Measurements from ENCODE around the gene CAMKK1.

The CAMKK1 gene

DNA sequence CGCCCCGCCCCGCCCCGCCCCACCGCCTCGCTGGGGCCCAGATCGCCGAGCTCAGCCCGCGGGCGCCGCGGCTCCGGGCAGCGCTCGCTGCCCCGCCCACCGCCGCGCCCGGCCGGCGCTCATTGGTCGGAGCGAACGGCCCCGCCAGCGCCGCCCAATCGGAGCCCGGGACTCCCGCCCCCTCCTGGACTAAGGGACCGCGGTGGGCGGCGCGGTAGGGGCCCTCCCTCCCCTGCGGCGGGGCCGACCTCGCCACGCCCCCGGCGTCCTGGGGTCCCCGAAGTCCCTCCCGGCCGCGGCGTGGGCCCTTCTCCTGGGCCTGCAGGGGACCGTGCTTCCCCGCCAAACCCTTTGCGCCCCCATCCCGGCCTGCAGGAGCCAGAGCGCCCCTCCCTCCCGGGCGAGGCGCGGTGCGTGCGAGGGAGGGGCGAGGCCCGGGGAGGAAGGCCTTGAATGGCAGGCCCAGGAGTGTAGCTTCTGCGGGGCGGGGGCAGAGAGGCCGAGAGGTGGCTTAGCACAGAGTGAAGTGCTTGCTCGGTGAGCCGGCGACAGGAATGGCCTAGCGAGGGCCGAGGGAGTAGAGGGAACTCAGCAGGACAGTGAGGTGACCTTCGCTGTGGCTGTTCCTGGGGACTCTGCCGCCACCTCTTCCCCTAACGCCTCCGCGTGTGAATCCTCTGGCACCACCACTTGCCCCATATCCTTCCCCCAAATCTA lies at the start of gene CAMKK1:
CAMKK1 (minus strand) TSS at position 51 of the 717 bp plus-strand sequence. CDS start 7,366 bp downstream, outside the sequence.
- peak; percentile 87 for DNase-seq (ENCODE audit: low spot score)

- no peak for DNase-seq (ENCODE audit: low spot score)
Observed at GRCh38 chr17:3940965-3941698, 48.3 kb upstream of the CAMKK1 start.

- no peak for DNase-seq (ENCODE audit: low spot score)
Observed at GRCh38 chr17:3937359-3937758, 44.5 kb upstream of the CAMKK1 start.

DNA sequence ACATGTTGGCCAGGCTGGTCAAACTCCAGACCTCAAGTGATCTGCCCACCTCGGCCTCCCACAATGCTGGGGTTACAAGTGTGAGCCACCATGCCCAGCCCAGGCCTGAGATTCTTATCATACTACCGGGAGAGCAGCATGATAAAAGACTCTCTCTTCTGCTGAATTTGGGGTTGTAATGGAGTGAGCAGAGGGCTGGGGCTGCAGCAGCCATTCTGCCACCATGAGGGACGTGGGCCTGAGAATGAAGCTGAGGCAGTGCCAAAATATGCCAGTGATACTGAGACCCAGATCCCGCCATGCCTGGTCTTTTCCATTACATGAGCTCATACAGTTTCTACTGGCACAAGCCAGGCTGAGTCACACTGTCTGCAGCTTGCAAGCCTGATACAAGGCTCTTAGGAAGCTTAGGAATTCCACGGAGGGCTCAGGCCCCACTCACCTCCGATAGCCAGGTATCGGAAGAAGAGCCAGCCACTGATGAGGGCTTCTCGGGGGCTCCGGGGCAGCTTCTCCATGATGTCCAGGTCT lies 43.0 kb upstream of the CAMKK1 start:
- DNase-seq (ENCODE audit: low spot score): no peak

DNA sequence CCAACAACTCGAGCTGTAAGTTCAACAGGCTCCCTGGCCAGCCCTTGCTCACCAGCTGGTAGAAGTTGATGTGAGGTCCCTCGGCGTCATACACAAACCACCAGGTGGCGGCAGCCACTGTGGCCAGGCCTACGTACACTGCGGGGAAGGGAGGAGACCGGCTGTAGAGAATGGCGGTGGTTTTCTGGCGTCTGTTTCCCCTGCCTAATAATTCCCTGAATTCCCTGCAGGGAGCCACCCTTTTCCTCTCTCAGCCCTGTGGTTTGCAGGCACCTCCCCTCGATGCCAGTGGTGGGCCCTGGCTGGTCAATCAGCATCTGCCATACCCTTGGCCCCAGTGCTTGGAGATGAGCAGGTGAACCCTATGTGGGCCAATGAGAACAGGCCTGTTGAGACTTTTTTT lies 42.3 kb upstream of the CAMKK1 start:
- DNase-seq (ENCODE audit: low spot score): peak; percentile 69

- no peak for DNase-seq (ENCODE audit: low spot score)
Observed at GRCh38 chr17:3929764-3930163, 36.9 kb upstream of the CAMKK1 start.

DNA sequence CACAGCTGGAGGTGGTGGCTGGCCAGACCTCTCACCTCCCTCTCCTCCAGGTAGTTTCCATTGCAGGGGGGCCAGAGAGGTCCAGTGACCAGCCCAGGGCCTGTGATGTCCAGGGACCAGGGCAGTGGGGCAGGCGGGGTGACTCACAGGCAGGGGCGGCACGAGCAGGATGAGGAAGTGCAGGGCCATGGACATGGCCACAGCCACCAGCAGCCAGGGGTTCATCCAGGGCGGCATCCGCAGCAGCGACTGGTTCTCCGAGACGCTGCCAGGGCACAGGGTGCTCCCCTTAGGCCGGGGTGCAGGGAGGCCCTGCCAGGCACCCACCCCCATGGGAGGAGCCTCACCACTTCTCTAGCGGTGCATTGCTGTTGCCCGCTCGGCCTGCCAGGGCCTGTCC lies 36.3 kb upstream of the CAMKK1 start:
- no peak for DNase-seq (ENCODE audit: low spot score)

DNA sequence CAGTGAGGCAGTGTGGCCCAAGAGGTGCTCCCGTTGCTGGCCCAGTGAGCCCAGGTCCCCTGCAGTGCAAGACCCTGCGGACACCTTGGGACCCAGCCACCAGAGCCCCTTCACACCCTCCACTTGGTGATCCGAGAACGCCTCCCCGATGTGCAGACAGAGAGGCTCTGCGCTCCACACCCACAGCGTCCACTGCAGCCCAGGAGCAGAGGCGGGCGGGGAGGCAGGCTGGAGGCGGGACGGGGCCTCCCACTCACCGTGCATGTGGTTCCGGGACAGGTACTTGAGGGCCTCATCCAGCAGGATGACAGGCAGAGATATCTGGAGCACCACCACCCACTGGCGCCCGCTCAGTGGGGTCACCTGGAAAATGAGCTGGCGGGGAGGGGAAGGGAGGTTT lies 35.6 kb upstream of the CAMKK1 start:
- no peak for DNase-seq (ENCODE audit: low spot score)

DNA sequence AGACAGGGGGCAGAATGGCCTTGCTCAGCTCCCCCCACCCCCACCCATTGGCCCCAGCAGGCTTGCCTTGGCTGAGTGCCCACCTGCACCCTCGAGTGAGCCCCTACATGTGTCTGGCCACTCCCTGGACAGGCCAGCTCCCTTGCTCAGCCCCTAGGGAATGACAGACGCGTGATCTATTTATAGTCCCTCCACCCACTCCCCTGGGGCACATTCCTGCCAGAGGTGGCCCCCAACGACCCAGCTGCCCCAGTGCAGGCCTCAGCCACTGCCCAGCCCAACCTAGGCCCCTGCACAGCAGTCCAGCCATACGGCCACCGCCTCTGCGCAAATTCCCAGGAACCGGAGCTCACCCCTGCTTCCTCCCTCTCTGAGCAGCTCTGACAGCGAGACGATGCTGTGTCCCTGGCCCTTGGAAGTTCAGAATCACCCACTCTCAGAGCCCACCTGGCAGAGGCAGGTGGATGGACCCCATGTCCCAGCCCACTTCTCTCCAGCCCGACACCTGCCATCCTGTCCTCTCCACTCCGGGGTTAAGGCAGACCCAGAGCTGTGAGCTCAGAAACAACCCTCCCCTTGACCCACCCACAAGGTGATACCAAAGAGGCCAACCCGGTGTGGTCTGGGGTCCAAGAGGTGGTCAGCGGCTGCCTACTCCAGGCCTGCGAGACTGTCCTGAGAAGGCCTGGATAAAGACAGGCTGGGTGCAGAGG lies 34.9 kb upstream of the CAMKK1 start:
- DNase-seq (ENCODE audit: low spot score): no peak

DNA sequence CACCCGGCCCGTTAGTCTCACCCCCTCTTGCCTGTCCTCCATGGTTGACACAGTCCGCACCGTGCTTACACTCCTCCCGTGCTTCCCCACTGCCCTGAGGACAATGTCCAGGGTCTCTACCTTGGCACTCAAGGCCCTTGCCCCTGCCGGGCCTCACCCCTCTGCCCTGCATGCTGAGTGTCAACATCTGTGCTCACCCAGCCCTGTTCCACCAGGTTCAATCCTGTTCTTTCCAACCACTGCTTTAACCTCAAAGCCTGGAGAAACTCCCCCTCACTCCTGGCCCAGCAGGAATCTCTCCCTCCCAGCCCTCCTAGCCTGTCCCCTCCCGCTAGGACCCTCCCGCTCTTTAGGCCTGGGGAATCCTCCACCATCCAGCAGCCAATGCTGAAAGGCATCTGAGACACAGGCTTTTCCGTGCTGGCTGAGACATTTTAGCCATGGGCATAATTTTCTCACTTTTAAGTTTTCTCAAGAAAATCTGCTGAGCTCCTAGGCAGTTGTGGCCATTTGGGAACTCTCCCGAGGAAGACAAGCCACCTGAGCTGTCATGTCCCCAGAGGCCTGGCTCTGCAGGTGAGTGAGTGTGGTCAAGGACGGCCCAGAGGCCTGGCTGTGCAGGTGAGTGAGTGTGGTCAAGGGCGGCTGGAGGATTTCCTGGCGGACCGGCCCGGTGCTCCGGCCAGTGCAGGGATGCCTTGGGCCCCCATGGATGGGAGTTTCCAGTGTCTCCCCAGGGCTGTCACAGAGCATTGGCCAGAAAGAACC lies 34.2 kb upstream of the CAMKK1 start:
- no peak for DNase-seq (ENCODE audit: low spot score)

DNA sequence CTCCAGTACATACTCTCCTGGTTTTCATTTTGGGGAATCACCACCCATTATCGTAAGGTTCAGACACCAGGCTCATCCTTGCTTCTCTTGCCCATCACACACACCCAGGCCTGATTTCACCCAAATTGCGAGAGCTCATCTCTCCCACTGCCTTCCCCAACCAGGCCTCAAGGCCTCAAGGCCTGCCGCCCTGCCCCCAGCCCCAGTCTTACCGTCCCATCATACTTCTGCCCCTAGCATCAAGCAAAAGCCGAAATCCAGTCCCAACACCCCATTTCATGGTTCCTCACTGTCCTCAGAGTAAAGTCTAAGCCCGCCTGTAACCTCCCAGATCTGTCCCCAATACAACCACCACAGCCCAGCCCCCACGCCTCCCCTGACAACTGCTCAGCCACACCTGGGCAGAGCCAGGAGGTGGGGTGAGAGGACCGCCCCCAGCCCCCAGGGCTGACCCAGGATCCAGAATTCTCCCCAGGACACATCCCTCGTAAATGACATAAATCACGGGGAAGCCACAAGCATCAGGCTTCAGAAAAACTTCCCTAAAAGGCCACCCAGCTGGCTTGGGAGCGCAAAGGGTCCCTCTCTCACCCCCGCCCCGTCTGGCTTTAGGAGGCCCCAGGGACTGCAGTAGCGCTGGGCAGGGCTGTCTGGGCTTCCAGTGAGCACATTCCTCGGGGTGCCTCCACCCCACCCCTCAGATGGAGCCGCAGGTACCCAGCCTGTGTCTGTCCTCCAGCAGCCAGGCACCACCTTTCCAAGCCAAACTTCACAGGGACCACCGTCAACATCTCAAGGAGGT lies 33.0 kb upstream of the CAMKK1 start:
- no peak for DNase-seq (ENCODE audit: low spot score)

DNA sequence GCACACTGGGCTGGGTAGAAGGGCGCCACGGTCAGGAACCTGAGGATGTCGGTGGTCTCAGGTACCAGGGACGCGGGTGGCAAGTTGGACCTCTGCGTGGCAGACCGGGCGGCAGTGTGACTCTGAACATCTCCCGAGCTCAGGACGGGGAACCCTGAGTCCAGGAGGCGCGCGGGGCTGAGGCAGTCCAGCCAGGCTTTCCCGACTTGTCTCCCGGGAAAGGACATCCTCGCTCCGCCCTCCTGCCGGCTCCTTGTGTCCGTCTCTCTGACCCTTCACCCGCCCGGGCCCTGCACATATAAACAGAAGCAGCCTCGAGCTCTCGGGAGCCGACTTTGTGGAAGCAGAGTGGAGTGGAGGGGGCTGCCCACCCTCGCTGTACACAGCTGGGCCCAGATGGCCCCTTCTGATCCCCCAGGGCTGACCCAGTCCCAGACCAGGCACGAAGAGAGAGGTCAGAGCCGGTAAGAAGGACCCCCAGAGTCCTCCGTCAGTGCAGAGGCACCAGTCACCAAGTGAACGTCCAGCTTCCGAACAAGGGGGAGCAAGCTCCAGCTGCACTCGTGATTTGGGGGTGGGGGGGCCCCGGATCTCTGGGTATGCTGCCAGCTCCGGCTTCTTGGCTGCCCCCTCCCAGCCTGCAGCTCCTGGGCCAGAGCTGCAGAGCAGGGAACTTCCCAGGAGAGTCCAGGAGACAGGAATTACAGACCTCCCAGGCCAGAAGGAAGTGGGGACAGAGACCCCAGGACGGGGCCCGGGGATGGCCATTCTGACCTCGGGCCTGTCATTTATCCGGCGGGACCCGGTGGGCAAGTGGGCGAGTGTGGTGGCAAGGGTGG lies 31.9 kb upstream of the CAMKK1 start:
- no peak for DNase-seq (ENCODE audit: low spot score)

DNA sequence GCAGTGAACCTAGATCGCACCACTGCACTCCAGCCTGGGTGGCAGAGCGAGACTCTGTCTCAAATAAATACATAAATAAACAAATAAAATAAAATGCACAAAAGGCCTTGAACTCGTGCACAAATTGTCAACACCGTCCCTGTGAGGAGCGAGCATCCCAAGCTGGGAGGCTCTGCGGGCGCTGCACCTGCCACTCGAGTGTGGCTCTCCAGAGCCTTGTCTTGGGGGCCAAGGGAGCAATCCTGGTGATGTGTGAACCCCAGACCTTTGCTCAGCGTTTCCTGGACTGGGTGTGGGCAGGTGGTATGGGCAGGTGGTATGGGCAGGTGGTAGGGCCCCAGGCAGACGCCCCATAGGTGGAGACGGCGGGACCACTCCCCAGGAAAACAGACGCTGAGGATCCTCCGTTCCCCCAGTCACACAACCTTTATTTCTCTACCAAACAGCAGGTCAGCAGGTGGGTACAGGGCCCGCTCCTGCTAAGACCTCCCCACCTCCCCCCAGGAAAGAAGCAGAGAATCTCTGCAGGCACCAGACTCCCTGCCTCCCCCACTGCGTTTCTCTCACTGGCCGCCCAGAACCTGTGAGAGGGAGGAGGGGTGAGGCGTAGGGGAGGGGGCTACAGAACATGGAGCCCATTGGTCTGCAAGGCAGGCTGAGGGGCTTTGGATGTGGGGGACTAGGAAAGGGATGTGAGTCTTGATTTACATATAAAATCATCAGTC lies 30.8 kb upstream of the CAMKK1 start:
- no peak for DNase-seq (ENCODE audit: low spot score)

DNA sequence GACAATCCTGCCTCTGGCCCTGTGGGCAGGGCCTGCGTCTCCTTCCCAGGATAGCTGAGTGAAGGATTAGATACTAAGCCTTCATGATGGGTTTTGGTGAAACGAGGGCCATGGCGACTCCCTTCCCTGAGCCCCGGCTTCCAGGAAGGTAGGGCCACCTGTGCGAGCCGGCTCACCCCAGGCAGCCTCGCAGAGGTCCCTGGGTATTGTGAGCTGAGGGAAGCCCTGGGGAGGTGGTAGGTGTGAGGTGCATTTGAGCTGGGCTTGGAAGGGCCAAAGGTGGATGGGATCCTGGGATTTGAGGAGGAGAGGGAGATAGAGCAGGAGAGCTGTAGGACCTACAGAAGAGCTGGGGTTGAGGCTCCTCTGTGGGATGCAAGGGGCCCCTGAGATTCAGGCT lies 29.9 kb upstream of the CAMKK1 start:
- no peak for DNase-seq (ENCODE audit: low spot score)

DNA sequence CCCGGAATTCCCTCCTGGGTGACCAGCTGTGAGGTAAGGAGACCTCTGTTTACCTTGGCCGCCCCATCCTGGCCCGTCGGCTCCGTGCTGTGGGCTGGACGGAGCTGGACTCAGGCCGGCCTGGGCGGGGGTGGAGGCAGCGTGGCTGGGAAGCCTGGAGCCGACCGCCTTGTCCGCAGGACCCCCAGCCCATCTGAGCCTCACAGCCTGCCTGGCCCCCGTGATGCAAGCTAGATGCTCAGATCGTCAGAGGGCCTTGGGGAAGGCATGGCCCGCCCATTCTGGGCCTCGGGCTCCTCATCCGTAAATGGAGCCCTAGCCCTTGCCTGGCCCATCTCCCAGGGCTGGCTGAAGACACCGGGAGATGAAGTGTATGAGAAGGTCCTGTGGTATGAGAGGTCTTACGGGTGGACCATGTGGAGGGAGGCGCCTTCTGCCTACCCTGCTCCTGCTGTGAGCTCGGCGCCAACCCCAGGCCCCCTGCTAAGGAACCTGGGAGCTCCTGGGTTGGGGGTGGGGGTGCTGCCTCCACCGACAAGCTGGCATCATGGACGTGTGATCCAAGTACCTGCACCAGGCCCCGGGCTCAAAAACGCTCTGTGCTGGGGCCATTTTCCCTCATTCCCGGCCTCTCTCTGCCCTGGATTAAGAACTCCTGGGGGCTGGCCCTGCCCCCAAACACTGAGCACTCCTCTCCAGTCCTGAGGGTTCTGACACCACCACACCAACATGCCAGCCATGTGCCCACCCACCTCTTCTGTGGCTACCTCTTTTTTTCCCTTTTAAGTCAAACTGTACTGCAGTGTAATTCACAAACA lies 28.9 kb upstream of the CAMKK1 start:
- no peak for DNase-seq (ENCODE audit: low spot score)

DNA sequence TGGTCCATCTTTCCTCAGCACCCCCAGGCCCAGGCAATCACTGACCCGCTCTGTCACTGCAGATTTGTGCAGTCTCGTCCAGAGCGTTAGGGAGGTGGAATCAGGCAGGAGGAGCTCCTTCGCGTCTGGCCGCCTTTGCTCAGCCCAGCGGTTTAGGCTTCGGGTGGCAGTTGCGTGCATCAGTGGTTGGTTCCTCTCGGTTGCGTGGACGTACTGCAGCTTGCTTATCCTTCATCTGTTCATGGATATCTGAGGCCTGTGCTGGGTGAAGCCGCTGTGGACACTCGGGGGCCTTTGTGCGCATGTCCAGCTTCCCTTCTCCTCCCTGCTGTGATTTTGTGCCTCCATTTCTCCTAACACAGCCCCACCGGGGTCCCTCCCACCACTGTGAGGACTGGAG lies 28.2 kb upstream of the CAMKK1 start:
- DNase-seq (ENCODE audit: low spot score): no peak

GRCh38 chr17:3919123-3919624 lies 26.3 kb upstream of the CAMKK1 start:
- no peak for DNase-seq (ENCODE audit: low spot score)

DNA sequence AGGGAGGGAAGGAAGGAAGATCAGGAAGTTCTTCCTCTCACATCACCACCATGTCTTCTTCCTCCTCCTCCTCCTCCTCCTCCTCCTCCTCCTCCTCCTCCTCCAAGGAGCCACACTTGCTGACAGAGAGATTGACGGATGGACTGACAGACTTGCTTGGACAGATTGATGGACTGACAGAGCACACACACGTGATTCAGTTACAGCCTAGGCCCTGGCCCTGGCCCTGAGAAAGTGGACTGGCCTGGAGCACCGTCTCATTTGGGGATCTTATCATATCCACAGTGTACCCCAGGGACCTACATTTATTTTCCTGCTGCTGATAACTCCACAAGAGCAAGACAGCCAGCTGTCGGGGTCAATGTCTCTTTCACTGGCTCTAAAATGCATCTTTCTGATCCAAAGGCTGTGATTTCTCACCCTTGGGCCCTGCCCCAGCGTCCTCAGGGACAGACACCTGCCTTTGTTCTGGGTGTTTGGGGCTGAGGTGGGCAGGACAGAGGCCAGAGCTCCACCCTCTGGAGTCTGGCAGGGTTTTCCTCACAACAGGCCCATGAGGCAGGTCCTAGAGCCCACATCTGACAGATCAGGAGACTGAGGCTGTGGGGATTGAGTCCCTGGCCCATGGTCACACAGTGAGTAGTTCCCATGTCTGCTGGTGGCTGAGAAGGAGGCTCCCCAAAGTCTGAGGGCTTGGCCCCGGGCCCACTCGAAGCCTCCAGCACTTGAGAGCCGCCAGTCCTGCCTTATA lies 25.7 kb upstream of the CAMKK1 start:
- DNase-seq (ENCODE audit: low spot score): no peak
